ENCODE measurements around the gene MTFR1L.
A peak's percentile ranks its signal among the peaks of the same experiment; 100 is the strongest.
"Not testable (repeated sequence)": the region's sequence is repeated elsewhere in the genome, so short reads cannot be mapped to it uniquely, and the experiment has no call there.

The MTFR1L gene

GRCh38 chr1:25829046-25829445 is 9.3 kb downstream of the MTFR1L start:
- no peak for DNase-seq

DNA sequence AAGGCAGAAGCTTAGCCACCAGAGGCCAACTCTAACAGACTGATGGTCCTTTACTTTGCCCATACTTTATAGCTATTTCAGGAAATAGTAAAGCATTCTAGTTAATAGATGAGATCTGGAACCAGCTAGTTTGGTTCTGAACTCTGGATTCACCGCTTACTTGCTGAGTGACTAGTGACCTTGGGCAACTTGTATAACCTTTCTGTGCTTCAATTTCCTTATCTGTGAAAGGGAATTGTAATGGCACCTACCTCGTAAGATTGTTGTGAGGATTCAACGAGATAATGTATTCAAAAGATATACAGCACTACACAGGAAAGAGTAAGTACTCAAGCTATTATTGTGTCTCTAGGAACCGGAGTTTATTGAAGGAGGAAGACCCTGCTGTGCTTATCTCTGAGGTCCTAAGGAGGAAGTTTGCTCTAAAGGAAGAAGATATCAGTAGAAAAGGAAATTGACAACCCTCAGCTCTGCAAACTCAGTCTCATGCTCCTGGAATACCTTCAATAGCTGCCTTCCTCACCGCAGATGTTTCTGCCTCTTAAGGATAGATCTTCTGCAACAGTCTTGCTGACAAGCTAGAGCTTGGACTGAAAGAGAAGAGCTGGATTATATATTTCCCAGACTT is 11.9 kb downstream of the MTFR1L start:
- DNase-seq = peak; percentile 52

DNA sequence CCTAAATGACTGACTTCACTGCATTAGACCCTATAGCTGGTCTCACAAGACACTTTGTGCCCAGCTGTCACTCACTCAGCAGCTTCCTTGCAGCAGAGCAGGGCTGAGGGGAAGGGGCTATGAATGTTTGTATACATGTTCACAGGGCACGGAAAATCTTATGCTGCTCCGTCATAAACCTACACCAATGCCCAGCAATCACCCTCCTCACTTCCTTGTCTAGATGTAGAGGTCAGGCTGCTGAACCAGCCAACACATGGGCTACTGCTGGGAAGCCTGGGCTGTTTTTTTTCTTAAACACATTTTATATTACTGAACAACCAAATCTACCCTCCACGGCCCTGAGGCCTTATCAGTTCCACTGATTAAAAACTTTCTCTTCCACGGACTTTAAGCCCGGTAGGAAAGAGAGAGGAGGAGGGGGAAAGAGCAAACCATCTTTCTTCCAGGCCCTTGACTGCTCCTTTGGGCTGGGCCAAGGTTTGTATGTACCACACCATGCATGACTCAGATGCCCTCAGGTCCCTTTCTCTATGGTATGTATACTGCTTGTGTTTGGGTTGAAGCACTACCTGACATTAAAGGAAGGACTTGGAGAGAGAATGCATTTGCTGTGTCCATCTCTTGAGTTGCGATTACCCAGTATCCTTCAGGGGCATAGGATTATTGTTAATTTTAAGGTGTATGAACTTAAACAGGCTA is 12.7 kb downstream of the MTFR1L start:
- no peak for DNase-seq

DNA sequence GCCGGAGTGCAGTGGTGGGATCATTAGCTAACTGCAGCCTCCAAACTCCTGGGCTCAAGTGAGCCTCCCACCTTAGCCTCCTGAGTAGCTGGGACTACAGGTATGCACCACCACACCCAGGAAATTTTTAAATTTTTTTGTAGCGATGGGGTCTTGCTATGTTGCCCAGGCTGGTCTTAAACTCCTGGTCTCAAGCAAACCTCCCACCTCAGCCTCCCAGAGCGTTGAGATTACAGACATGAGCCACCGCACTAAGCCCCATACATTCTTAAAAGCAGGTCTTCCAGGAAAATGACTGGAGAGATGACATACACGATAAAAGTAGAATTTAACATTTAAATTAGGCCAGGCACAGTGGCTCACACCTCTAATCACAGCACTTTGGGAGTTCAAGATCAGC is 13.4 kb downstream of the MTFR1L start:
- no peak for DNase-seq

DNA sequence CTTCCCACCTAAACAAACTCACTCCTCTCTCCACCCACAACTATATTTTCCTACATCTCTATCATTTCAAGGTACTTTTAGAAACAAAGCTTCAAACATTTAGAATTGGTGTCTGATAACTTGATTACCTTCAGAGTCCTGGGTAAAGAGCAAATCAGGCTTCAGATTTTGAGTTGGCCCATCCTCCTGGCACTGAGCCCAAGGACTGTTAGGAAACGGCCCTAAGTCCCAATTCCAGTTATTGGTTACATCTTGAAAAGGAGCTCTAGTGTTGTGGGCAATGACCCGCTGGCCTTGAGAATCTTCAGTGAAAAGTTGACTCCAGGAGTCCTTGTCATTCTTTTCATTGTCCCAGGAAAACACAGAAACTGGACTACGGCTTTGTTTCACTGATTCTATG is 15.1 kb downstream of the MTFR1L start:
- no peak for DNase-seq

DNA sequence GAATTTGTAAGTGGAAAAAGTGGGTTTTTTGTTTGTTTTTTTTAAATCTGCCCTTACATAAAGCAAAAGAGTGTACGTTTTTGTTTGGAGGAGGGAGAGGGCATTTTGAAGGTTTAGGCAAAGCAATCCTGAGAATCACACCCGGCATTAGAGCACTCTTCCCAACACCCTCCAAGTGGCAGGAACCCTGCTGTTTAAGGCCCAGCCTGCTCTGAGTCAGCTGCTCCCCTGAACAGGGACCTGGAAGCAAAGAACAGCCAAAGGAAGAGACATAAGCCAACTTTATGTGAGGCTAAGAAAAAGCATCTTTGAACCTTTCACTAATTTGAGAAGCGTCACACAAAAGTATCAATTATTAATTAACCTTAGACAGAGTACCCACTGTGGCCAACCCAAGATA is 16.9 kb downstream of the MTFR1L start:
- no peak for DNase-seq

DNA sequence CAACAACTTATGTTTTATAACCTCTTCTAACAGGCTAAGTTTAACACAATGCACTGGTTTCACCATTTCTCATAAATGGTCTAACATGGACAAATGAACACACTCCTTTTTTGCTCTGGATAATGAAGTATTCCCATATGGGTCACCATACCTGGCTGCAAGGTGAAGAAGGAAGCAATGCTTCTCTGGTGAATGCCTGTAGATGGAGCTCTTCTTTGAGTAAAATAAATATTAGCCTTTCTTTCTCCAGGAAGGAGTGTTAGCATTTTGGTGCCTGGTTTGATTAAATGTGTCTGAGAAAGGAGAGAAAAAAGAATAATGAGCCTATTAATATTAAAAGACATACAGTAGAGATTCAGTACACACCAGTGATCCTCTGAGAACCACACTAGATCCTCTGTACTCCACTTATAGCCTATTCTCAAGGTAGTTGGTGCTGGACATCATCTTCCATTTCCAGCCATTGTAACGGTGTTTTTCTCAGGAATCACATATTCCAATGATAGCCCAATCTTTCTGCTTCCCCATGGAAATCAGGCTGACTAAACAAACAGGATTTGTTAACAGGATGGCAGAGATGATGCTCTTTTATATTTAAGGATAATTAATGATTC is 17.6 kb downstream of the MTFR1L start:
- DNase-seq = no peak

DNA sequence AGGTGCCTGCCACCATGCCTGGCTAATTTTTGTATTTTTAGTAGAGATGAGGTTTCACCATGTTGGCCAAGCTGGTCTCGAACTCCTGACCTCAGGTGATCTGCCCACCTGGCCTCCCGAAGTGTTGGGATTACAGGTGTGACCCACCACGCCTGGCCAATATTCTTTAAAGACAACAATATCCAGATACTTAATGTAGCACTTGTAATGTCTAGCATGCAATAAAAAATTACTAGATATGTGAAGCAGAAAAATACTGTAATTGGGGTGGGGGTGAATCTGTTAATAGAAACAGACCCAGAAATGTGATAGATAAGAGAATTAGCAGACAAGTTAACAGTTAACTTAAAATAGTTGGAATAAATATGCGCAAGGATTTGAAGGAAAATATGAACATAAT is 20.1 kb downstream of the MTFR1L start:
- DNase-seq = not testable (repeated sequence)

GRCh38 chr1:25843483-25843882 is 23.7 kb downstream of the MTFR1L start:
- DNase-seq = no peak

DNA sequence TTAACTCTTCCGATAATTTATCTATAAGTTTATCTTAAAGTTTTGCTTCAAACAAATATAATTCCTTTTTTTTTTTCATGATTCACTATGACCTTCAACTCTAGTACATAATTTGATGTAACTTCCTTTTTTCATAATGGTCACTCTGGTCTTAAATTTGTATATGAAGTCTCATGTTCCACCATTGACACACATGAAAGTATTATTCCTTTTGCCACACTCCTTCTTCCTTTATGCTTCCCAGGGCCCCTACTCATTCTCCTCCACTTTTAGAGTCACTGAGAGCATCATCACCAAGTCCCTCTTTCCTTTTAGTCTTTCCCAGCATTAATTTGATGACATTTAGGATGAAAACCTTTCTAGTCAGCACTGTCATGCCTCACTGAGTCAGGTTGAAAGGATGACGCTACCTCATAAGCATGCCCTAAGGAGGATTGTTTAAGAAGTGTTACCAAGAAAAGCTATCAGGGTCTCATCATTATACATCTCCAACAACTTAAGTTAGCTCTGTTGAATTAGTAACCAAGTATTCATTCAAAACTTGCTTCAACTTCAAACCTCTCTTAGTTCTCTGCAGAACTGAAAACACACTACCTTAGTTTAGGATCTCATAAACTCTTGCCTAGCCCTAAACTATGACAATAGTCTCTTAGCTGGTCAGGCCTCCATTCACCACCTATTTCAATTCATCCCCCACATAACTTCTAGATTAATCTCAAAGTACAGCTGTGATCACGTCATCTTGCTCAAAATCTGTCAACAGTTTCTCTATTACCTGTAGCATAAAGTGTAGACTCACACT is 25.0 kb downstream of the MTFR1L start:
- DNase-seq = no peak

GRCh38 chr1:25845664-25846063 is 25.9 kb downstream of the MTFR1L start:
- DNase-seq = no peak

DNA sequence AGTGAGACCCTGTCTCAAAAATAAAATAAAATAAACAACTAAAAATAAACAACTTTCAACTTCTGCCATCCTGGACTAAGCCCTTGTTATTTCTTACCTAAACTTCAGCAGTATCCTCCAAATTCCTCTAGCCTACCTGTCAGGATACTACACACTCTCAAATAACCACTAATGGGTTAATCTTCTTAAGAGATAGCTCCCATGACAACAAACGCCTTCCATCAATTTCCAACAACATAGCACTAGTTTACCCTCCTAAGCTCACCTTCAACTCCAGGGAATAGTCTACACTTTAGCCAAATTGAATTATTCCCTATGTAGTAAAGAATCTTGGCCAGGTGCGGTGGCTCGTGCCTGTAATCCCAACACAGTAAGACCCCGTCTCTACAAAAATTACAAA is 28.2 kb downstream of the MTFR1L start:
- no peak for DNase-seq

DNA sequence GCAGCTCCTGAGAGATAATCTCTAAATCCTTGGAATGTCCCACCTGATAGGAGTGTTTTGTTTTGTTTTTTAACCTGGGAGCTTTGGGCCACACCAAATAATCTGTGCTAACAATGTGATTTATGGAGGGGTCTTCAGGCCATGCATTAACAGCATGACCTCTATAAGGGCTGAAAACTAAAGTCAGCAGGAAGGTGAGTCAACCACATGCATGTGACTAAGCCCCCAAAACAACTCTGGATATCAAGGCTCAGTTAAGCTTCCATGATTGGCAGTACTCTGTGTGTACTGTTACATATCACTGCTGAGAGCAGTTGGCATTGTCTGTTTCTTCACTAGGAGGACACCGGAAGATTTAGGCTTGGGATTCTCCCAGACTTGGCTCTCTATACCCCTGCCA is 28.8 kb downstream of the MTFR1L start:
- no peak for DNase-seq

DNA sequence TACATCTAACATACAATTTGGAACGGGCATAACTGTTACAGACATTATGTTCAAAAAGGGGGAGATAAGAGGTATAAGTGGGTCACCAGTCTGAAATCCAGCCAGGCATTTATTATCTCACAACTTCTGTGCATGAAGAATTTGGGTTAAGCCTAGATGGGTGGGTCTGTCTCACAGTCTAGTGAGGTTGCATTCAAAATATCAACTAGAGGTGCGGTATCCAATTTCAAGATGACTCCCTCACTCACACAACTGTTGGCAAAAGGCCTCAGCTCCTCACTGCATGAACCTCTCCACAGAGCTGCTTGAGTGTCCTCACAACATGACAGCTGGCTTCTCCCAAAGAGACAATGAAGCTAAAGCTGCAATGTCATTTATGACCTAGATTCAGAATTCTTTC is 34.8 kb downstream of the MTFR1L start:
- DNase-seq = no peak

GRCh38 chr1:25856856-25857255 is 37.1 kb downstream of the MTFR1L start:
- DNase-seq = no peak

DNA sequence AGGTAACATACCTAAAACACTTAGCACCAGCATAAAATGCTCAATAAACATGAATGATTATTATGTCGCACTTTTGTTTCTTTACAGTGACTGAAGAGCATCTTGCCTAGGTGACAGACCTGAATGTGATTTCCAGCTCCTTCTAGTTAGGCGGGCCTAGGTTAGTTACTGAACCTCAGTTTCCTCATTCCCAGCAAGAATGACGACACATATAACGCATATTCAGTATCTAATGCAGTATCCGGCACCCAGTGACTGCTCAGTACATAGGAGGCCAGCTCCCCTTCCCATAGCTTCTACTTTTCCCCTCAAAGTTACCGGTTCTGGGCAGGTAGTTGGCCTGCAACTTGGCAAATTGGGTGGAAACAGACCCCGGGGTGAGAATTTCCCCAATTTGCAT is 38.7 kb downstream of the MTFR1L start:
- no peak for DNase-seq

DNA sequence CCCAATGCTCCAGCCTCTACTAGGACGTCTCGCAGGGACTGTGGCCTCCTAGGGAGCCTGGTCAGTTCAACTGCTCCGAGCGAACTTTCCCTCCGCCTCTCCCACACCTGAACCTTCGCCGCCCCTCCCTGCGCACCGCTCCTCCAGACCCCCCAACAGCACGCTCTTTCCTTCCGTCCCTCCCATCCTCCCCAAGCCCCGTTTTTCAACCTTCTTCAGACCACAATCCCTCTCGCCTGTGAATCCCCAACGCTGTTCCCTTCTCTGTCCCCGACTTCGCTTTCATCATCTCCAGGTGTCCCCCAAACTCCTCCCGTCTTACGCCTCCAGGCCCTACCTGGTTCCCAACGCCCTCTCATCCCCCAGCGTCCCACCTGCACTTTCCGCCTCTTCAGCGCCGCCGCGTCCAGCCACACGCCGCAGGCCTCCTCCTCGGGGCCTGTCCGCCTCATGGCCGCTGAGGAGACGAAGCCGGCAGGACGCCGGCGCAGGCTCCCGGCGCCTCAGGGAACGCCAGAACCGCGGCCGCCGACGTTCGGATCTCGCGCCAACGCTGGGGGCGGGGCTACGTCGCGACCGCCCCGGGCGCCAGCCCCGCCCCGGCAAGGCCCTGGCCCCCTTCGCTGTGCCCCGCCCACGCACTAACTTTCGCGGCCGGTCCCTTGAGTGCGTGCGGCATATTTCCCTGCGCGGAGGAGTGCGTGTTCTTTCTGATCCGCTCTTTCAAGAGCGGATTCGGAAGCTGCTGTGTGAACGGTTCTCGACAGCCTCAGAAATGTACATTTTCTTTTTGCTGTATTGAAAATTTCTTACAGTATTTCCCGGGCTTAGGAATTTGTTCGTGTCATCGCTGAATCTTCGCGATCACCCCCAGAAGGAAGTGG is 39.4 kb downstream of the MTFR1L start, which contains the start of gene AUNIP:
Gene AUNIP (minus strand): TSS at position 552 of the 884 bp plus-strand sequence. CDS start 100 bp downstream, at position 452.
- DNase-seq = peak; percentile 93

DNA sequence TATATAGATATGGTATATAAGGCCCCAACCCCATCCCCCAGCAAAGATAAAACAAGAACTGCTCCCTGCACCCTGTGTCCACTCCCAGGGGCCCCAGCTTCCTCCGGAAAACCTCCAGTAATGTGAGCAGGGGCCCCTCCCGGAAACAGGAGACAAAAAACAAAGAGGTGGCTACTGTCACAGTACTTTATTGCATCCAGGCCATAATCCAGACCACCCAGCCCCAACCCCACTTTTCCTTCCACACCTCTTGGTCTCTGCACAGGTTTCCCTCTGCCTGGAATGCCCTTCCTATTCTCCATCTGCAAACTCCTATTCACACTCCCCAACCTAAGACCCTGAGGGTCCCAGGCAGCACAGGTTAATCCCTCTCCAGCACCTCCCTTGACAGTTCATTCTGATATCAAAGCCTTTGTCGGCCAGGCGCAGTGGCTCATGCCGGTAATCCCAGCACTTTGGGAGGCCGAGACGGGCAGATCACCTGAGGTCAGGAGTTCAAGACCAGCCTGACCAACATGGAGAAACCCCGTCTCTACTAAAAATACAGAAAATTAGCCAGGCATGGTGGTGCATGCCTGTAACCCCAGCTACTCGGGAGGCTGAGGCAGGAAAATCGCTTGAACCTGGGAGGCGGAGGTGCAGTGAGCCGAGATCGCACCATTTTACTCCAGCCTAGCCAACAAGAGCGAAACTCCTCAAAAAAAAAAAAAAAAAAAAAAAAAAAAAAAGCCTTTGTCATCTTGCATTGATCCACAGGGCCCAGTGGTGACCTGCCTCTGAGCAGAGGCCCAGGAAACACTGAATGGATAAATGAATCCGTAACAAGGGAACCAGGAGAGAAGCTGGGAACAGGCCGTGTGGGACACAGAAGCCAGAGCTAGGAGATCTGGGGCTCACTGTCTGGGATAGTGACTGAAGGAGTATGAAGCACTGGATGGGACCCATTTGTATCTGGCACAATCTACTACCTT is 41.8 kb downstream of the MTFR1L start:
- peak; percentile 86 for DNase-seq

- no peak for DNase-seq
Measured at GRCh38 chr1:25862785-25863485, 43.2 kb downstream of the MTFR1L start.

DNA sequence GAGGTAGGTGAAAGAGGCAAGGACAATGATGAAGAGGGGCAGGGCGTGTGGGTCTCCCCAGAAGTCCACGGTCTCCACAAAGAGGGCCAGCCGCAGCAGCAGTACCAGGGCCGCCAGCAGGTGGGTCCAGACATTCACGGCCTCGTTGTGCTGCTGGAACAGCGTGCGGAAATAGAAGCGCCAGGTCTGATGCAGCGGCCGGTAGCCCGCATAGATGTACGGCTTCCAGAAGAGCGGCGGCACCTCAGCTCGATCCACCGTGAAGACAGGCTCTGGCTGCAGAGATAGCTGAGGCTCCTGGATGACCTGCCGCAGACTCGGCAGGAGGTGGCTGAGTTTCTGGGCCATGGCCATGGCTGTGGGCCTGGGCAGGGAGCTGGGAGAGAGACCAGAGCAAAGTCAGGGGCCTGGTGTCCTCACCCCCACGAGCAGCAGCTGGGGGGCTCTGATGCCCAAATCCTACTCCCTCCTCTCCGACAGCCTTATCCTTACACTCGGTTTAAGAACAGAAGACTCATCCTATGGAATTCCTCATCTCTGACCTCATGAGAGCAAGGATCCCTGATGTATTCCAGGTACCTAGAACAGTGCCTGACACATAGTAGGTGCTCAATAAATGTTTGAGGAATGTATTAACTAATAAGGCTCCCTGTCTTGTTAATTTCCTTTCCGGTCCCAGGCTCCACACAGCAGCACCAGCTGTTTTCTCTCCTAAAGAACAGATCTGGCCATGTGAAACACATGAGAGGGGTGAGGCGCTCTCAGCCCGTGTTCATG is 43.9 kb downstream of the MTFR1L start:
- no peak for DNase-seq
